GM19043 (cell line): Measurements from ENCODE around the gene RNF215.

ENCODE experiments used
- ATAC-seq: cut with Tn5 transposase; IDR thresholded peaks from one replicate; pipeline ENCODE4 v1.9.1; 2021; ENCODE audit warnings: low read depth; ENCODE audit not compliant: unreplicated experiment

Gene RNF215

GRCh38 chr22:30397656-30398635, 10.7 kb upstream of the RNF215 start:
- ATAC-seq, result no peak

- no peak for ATAC-seq
These were observed 9.9 kb upstream of the RNF215 start, which contains the start of gene SEC14L2 for GRCh38 chr22:30396871-30397655. Gene SEC14L2, plus strand, starts transcription at chr22:30397018. Its CDS starts 99 bp downstream, at chr22:30397117.

- ATAC-seq, result no peak
These were observed 6.7 kb upstream of the RNF215 start for GRCh38 chr22:30393885-30394284.

- no peak for ATAC-seq
These were observed 6.1 kb upstream of the RNF215 start for GRCh38 chr22:30393322-30393680.

DNA sequence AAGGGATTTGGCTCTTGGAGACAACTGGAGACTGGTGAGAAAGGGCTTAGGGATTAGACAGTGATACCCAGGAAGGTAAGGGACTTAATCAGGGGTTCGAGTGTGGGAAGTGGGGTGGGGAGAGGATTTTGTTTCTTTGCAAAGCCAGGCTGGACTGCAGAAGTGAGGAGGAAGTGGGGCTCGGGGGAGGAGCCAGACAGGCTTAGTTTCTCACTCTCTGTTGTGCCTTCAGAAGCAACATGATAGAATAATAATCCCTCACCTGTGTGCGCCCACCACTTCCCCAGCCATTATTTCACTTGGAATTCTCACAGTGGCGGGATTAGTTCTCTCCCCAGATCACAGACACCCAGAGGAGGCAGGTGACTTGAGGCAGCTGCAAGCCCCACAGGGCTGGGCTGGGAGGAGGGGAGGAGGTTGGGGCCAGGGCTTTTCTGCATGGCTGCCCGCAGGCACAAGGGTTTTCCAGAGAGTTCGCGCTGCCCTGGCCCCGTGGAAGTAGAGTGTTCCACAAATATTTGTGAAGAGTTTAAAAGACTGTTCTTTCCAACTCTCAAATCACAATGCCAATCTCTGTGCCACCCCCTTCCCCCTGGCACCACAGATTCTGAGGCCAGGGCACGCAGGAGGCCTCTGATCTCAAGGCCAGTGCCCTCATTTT, 5.6 kb upstream of the RNF215 start:
- no peak for ATAC-seq

DNA sequence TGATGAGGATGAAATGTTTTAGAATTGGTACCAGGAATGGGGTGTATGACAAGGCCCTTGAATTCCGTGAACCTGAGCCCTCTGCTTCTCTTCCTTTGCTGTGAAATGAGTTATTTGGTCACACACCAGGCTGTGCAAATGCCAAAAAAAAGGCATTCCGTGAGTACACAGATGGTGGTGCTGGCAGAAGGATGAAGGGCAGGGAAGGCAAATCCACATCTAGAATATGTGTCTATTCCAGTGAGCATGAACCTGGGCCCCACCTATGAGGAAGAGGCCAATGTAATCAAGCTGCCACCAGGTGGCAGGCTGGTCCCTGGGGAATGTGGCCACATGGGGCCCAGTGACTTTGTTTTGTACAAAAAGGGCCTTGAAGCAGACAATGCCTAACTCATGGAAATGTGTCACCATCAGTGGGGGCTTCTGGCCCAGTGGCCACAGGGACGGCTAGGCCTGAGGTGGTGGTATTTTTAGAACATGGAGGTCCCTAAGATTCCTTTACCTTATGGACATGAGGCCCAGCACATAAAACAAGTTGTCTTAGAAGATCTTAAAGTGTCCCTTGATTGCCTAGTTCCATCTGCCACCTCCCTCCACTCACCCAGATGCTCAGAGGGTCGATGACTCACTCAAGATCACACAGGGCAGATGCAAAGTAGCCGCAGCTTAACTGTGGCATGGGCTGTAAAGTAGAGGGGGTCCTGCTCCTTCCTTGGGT, 3.9 kb upstream of the RNF215 start:
- no peak for ATAC-seq

- ATAC-seq, result no peak
These were observed 627 bp downstream of the RNF215 start for GRCh38 chr22:30386608-30386959.

DNA sequence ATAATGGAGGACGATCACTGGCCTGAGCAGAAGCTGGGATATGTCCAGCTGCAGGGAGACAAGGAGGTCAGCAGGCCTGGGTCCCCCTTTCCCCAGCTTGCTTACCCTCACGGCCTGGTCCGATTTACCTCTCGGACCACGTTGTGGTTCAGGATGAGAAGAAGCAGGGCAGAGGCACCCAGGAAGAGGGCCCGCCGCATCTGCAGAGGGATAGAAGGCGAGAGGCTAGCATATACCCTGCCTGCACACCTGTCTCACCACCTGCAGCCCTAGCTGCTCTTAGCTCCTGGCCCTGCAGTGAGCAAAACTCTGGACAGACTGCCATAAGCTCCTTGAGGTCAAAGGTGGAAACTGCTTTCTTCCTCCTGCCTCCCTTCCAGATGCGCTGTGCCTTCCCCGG, 1.3 kb downstream of the RNF215 start:
- no peak for ATAC-seq

DNA sequence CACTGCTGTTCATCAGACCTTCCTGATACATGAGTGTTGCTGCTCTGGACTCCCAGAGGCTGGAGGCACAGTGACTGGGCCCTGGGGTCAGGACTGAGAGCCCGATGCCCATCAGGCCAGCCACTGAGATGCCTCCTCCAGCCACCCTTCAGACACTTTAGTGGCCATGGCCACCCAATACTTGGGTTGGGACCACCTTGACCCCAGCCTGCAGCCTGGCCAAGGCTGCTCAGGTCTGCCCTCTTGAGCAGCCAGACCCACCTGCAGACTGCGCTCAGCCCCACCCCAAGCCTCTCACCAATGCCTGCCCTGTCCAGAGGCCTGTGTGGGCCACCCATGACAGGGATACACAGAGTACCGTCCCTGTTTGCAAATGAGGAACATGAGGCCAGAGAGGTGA, 4.2 kb downstream of the RNF215 start:
- ATAC-seq, result no peak

DNA sequence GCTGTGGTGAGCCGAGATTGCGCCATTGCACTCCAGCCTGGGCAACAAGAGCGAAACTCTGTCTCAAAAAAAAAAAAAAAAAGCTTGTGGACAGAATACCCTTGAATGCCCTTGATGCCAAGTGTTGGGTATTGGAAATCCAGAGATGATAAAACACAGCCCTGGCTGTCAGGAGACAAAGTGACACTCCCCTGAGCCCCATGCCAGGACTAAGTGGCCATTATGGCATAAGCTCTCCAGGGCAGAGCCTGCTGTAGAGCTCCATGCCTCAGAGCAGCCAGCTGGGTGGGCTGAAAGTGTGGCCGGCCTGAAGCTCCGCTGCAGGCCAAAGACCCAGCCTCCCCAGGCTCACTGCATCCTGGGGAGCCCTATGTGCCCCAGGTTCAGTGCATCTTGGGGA, 4.9 kb downstream of the RNF215 start:
- ATAC-seq, result no peak

- no peak for ATAC-seq
These were observed 5.9 kb downstream of the RNF215 start for GRCh38 chr22:30381264-30381663.

GRCh38 chr22:30380011-30380410, 7.2 kb downstream of the RNF215 start:
- ATAC-seq, result no peak

- ATAC-seq, result no peak
These were observed 11.8 kb downstream of the RNF215 start for GRCh38 chr22:30375312-30375849.

- ATAC-seq, result no peak
These were observed 13.6 kb downstream of the RNF215 start for GRCh38 chr22:30373331-30374325.

- no peak for ATAC-seq
These were observed 14.3 kb downstream of the RNF215 start for GRCh38 chr22:30372915-30373314.

GRCh38 chr22:30371981-30372380, 15.2 kb downstream of the RNF215 start:
- ATAC-seq, result no peak

GRCh38 chr22:30371321-30371720, 15.9 kb downstream of the RNF215 start:
- no peak for ATAC-seq

DNA sequence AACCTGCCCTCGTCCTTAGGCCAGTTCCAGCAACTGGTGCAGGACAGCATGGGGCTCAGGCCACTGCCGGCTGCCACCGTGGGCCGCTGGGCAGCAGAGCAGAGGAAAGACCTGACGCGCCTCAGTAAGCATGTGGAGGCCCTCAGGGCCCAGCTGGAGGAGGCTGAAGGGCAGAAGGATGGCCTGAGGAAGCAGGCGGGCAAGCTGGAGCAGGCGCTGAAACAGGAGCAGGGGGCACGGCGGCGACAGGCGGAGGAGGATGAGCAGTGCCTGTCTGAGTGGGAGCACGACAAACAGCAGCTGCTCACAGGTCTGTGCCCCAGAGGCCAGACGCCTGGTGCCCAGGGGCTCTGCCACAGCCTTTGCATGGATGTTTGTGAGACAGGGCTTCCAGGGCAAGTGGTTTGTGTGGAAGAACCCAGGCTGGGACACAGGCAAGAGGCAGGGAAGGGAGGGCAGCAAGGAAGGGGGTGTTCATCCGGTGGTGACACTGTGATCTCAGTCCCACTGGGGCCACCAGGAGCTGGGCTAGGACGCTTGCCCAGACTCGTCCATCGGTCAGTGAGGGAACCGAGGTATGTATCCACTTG, 16.5 kb downstream of the RNF215 start:
- ATAC-seq, result no peak

- ATAC-seq, result no peak
These were observed 18.8 kb downstream of the RNF215 start for GRCh38 chr22:30368420-30368819.
